HL-60 (cell line): ENCODE results near the gene CYP3A4.

ENCODE experiments used
- CTCF ChIP-seq: IDR thresholded peaks from one replicate; pipeline ENCODE4 v1.5.1; 2011; ENCODE audit warnings: low read length, control low read depth, inconsistent platforms; ENCODE audit not compliant: insufficient read depth
- POLR2AphosphoS5 ChIP-seq: IDR thresholded peaks from 2 replicates; pipeline ENCODE4 v1.6.1; 2012; ENCODE audit warnings: low read depth
- REST ChIP-seq: IDR thresholded peaks from 2 replicates; pipeline ENCODE4 v1.6.1; 2012; ENCODE audit warnings: low read depth; ENCODE audit not compliant: insufficient replicate concordance
- SPI1 ChIP-seq: IDR thresholded peaks from 2 replicates; pipeline ENCODE4 v1.6.1; 2012; ENCODE audit warnings: low read depth, mild to moderate bottlenecking, borderline replicate concordance

- TF ChIP-seq CTCF = no peak
- TF ChIP-seq POLR2AphosphoS5 = no peak
- no peak for TF ChIP-seq REST
- TF ChIP-seq SPI1 = no peak
These were observed 2.8 kb upstream of the CYP3A4 start for GRCh38 chr7:99786726-99787335.
